GM19043 (cell line): ENCODE measurements around the gene ABCF3.
A peak's percentile ranks its signal among the peaks of the same experiment; 100 is the strongest.

Source experiments
- ATAC-seq: cut with Tn5 transposase; IDR thresholded peaks from one replicate; pipeline ENCODE4 v1.9.1; 2021; ENCODE audit warnings: low read depth; ENCODE audit not compliant: unreplicated experiment

The ABCF3 gene

DNA sequence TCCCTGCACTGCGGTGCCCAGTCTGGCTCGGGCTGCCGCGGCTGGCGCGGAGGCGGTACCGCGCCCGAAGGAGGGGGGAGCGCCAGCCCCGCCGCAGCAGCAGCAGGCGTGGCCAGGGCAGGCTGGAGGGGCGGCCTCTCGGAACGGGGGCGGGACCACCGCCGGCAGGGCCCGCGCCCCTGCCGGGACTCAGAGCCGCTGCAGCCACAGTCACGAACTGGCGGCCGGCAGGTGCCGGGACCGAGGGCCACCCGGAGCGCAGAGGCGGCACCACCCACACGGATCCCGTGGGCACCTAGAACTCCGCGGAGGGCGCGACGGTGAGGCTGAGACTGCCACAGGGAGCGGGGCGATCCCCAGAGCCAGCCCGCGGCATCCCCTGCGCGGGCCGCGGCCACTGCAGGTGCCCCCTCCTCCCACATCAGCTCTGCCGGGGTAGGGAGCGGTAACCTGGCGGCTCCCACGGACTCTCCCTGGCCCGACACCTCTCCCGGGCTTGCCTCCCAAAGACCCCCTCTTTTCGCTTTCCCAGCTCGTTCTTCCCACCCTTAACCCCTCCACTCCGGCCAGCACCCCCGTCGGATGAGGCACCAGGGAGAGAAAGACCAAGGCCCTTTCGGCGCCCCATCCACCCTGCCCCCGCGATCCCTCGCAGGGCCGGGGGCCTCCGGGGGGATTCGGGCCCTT is 43.5 kb downstream of the ABCF3 start, which contains the start of gene VWA5B2:
VWA5B2 (plus strand) TSS at position 192 of the 687 bp plus-strand sequence. CDS start 944 bp downstream, outside the sequence.
- peak; percentile 51 for ATAC-seq

GRCh38 chr3:184230081-184230602 is 44.1 kb downstream of the ABCF3 start:
- ATAC-seq, result no peak

- ATAC-seq, result no peak
Observed at GRCh38 chr3:184230603-184231528, 44.9 kb downstream of the ABCF3 start.

DNA sequence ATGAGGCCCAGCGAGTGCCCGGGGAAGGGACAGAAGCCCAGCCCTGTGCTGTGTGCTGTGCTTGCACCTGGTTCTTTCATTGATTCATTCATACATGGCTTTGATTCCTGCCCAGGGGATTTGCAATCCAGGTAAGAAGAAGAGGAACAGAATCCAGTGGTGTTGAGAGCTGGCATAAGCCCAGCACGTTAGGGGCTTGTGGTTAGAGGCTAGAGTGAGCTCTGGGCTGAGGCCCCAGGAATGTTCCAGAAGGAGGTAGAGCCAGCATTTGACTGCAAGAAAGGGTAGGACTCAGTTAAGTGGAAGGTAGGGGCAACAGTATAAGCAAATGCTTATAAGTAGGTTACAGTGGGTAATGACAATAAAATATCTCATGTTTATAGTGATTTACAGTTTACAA is 45.7 kb downstream of the ABCF3 start:
- ATAC-seq, result no peak

DNA sequence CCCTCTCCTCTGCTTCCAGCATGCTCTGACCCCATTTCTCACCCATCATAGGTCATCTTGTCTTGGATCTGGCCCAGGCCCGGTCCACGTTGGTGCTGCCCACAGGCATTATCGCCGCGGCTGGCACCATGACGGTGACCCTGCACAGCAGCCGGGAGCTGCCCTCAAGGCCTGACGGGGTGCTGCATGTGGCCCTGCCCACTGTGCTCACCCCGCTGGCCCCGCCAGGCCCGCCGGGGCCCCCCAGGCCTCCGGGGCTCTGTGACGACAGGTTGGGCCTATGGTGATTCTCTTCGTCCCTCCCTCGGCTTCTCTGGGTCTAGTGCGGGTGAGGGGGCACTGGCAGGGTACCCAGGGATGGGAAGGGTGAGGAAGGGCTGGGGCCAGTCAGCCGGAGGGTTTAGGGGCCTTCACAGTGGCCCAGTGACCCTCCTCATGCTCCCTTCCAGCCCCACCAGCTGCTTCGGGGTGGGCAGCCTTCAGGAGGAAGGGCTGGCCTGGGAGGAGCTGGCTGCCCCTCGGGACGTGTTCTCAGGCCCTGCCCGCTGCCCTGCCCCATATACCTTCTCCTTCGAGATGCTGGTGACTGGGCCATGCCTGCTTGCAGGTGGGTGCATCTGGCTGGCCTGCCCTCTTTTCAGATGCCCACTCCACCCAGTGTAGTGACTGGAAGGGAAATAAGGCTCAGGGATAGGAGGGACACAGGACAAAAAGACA is 47.3 kb downstream of the ABCF3 start:
- no peak for ATAC-seq

DNA sequence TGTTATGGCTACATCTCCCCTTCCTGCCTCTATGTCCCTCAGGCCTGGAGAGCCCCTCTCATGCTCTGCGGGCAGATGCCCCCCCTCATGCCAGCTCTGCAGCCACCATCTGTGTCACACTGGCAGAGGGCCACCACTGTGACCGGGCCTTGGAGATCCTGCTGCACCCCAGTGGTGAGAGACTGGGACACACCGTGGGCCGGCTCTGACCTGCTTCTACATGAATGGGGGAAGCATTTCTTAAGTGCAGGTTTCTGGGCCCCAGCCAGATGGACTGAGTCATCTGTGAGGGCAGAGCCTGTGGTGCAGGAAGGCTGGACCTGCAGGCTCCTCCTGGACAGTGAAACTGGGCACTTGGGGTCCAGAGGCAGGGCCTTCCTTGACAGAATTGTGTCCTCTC is 48.2 kb downstream of the ABCF3 start:
- no peak for ATAC-seq

DNA sequence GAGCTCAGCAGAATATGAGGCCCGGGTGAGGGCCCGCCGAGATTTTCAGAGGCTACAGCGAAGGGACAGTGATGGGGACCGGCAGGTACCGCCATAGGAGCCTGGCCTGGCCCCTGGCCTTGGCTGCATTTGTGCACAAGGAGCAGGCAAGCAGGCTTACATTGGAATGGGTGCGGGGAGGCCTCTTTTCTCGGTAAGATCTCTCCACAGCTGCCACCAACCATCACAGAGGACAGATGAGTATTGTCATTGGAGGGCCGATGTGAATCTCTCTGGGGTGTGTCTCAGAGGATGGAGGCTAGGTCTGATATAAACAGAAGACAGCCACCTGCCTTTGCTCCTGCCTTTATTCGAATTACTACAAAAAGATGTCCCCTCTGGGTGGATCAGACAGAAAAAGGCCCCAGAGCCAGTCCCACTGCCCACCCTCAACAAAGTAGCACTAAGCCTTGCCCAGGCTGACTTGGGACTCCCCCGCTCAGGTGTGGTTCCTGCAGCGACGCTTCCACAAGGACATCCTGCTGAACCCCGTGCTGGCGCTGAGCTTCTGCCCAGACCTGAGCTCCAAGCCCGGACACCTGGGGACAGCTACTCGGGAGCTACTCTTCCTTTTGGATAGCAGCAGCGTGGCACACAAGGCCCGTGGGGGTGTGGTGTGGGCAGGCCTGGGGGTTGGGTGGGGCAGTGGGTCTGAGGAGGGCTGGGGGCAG is 48.8 kb downstream of the ABCF3 start:
- no peak for ATAC-seq

- no peak for ATAC-seq
Observed at GRCh38 chr3:184235381-184236032, 49.5 kb downstream of the ABCF3 start.

DNA sequence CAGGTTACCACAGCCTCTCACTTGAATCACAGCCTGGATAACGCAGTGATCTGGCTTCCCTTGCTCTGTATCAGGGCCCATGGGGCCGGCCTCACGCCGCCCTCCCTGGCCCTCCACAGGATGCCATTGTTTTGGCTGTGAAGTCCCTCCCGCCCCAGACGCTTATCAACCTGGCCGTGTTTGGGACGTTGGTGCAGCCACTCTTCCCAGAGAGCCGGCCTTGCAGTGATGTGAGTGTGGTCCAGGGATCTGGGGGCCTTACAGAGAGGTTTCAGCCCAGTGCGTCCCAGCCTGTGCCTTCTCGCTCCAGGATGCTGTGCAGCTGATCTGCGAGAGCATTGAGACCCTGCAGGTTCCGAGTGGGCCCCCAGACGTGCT is 50.0 kb downstream of the ABCF3 start:
- ATAC-seq, result no peak

- no peak for ATAC-seq
Observed at GRCh38 chr3:184236636-184237035, 50.6 kb downstream of the ABCF3 start.

DNA sequence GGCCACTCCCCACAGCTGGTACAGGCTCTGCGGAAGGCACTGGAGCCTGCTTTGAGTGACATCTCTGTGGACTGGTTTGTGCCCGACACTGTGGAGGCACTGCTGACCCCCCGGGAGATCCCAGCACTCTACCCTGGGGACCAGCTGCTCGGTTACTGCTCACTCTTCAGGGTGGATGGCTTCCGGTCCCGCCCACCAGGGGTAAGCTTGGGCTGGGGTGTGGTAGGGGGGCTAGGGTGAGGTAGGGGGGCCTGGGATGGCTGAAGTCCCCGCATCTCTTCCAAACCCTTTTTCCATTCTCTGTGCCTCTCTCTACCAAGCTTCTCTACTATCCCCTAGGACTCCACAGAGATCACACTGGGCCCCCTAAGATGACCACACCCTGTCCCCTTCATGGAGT is 51.2 kb downstream of the ABCF3 start:
- ATAC-seq, result no peak

GRCh38 chr3:184237807-184238206 is 51.8 kb downstream of the ABCF3 start:
- ATAC-seq, result no peak

DNA sequence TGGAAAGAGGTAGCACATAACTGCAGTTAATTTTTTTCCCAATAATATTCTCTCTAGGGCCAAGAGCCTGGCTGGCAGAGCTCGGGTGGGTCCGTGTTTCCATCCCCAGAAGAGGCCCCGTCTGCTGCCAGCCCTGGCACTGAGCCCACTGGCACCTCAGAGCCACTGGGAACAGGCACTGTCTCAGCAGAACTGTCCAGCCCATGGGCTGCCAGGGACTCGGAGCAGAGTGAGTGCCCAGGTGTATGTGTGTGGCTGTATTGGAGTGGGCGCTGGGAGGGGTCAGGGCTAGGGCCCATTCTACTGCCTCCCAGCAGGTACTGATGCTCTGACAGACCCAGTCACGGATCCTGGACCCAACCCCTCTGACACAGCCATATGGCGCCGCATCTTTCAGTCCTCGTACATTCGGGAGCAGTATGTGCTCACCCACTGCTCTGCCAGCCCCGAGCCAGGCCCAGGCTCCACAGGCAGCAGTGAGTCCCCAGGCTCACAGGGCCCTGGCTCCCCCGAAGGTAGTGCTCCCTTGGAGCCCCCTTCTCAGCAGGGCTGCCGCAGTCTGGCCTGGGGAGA is 52.3 kb downstream of the ABCF3 start:
- no peak for ATAC-seq

- no peak for ATAC-seq
Observed at GRCh38 chr3:184239221-184239620, 53.2 kb downstream of the ABCF3 start.

GRCh38 chr3:184239708-184240107 is 53.7 kb downstream of the ABCF3 start:
- ATAC-seq, result no peak

GRCh38 chr3:184240384-184241140 is 54.6 kb downstream of the ABCF3 start:
- no peak for ATAC-seq

- no peak for ATAC-seq
Observed at GRCh38 chr3:184241141-184241446, 55.1 kb downstream of the ABCF3 start.

GRCh38 chr3:184241447-184242296 is 55.7 kb downstream of the ABCF3 start:
- ATAC-seq, result no peak
